Colonic mucosa (tissue), 4 donors: ENCODE data around the gene NACA. TPM values are rescaled to one million over a fixed set of nuclear protein-coding genes. Genes with fewer than 3 reads are reported as not detected.

Source experiments
- DNase-seq: peaks from one replicate; pipeline ENCODE4 v3.0.0-alpha.2; 2020
- H3K27ac ChIP-seq: fragments of 200-600 bp; one replicate; pipeline ENCODE4 v1.8.0; 2021
- H3K27me3 ChIP-seq: fragments of 200-600 bp; one replicate; pipeline ENCODE4 v1.8.0; 2021
- H3K36me3 ChIP-seq: fragments of 200-600 bp; one replicate; pipeline ENCODE4 v1.8.0; 2021
- H3K4me1 ChIP-seq: fragments of 200-600 bp; one replicate; pipeline ENCODE4 v1.8.0; 2021; ENCODE audit warnings: mild to moderate bottlenecking
- H3K4me3 ChIP-seq: fragments of 200-600 bp; one replicate; pipeline ENCODE4 v1.8.0; 2021
- H3K9ac ChIP-seq, 2 donors: one replicate each; pipeline ENCODE4 v1.7.0; 2013; ENCODE audit warnings: control low read depth in 2 of 2, low read depth in 2 of 2, low read length in 2 of 2
- H3K9me3 ChIP-seq: fragments of 200-600 bp; one replicate; pipeline ENCODE4 v1.8.0; 2021
- intact Hi-C: fragments of 100-400 bp; cut with DNase I; formaldehyde crosslinking; loops from one replicate; pipeline ENCODE4 v1.14.1; 2022
- total RNA-seq, 2 donors: library from RNA; stranded (reverse); fragmentation: NEBNext Ultra II Directional in 1 of 2; extraction: Animal tissue kit (Norgen Biotek cat#: 25700) in 1 of 2; gene quantifications; one replicate each; pipeline ENCODE4 v1.2.1, GENCODE V29; 2021
- TF ChIP-seq, protein P1 (sequence below): fragments of 200-600 bp; IDR thresholded peaks from one replicate; pipeline ENCODE4 v1.8.0; 2022; ENCODE audit warnings: antibody characterized with exemption, mild to moderate bottlenecking
- donor health status: healthy.
- donor health status: DM: no; HTN: no; CAD: no.
- donor health status: DM: no; HTN: no; CAD: no.

The NACA gene
- total RNA-seq, 2 donors from 2014 or later = 622 to 763 TPM

DNA sequence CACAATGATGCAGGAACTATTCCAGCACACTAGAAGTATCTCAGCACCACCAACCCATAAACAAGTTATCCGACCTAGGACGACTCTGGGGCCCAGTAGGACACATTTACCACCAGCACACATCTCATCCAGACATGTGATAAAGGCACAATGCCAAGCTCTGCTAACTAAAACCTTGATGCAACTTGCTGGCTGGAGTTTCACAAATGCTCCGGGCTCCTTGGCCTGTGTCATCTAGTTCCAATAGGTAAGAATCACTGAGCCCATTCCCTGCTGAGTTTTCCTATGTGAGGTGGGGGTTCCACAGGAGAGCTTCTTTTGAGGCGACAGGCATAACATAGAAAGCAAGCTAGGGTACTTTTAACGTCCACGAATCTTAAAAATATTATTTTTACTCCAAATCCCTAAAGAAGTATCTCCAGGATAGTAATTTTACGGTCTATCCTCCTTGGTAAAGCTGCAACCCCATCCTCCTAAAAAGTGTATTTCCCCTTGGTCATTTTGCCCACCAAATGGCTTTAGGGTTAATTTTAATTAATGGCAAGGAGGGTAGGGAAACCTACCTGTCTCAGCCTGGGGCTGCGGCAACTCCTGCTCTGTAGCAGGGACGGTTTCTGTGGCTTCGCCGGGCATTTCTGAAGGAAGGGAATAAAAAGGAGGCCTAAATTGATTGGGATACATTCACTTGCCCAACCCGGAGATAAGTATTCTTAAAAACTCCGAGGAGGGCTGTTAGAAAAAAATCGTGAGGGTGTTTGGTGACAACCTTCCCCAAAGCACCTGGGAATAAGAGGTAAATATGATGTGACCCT is 1.0 kb downstream of the NACA start:
- Histone ChIP-seq H3K4me1 (peaks cover 13% of the 10 kb centered on the region), H3K9me3 (no peaks in the 10 kb centered on the region), H3K27ac (peak overlapping the region; percentile 90), H3K4me3 (peak overlapping the region; percentile 86), H3K36me3 (peaks cover 5% of the 10 kb centered on the region), H3K9ac (peak overlapping the region; percentile 83 to 100), H3K27me3 (no peaks in the 10 kb centered on the region)
- intact Hi-C loops = loop anchor here (5.0 to 10.0 kb wide), 2 partner anchors 37 to 79 kb away; partner anchors contain the start of genes ATP5F1B and PTGES3
- TF ChIP-seq, protein P1, sequence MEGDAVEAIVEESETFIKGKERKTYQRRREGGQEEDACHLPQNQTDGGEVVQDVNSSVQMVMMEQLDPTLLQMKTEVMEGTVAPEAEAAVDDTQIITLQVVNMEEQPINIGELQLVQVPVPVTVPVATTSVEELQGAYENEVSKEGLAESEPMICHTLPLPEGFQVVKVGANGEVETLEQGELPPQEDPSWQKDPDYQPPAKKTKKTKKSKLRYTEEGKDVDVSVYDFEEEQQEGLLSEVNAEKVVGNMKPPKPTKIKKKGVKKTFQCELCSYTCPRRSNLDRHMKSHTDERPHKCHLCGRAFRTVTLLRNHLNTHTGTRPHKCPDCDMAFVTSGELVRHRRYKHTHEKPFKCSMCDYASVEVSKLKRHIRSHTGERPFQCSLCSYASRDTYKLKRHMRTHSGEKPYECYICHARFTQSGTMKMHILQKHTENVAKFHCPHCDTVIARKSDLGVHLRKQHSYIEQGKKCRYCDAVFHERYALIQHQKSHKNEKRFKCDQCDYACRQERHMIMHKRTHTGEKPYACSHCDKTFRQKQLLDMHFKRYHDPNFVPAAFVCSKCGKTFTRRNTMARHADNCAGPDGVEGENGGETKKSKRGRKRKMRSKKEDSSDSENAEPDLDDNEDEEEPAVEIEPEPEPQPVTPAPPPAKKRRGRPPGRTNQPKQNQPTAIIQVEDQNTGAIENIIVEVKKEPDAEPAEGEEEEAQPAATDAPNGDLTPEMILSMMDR = no peak
- peak; percentile 67 for DNase-seq

GRCh38 chr12:56723352-56723751 is 1.7 kb downstream of the NACA start:
- intact Hi-C loops = loop anchor here (5.0 to 10.0 kb wide), 2 partner anchors 36 to 79 kb away; partner anchors contain the start of genes ATP5F1B and PTGES3
- H3K27me3 ChIP-seq = no peaks in the 10 kb centered on the region
- H3K36me3 ChIP-seq = peaks cover 5% of the 10 kb centered on the region
- H3K4me3 ChIP-seq = peak overlapping the region; percentile 86
- peak overlapping the region; percentile 24 to 100 for H3K9ac ChIP-seq
- no peaks in the 10 kb centered on the region for H3K9me3 ChIP-seq
- TF ChIP-seq, protein P1 = no peak
- no peak for DNase-seq
- peaks cover 13% of the 10 kb centered on the region for H3K4me1 ChIP-seq
- H3K27ac ChIP-seq = peak overlapping the region; percentile 90

GRCh38 chr12:56722832-56723231 is 2.3 kb downstream of the NACA start:
- peaks cover 5% of the 10 kb centered on the region for H3K36me3 ChIP-seq
- peak overlapping the region; percentile 86 for H3K4me3 ChIP-seq
- intact Hi-C loops = loop anchor here (5.0 to 10.0 kb wide), 2 partner anchors 36 to 78 kb away; partner anchors contain the start of genes ATP5F1B and PTGES3
- no peaks in the 10 kb centered on the region for H3K9me3 ChIP-seq
- peak; percentile 33 for DNase-seq
- H3K4me1 ChIP-seq = peaks cover 13% of the 10 kb centered on the region
- TF ChIP-seq, protein P1 = no peak
- H3K9ac ChIP-seq = peak overlapping the region in 1 of 2 donors; percentile 39
- H3K27ac ChIP-seq = peak overlapping the region; percentile 90
- no peaks in the 10 kb centered on the region for H3K27me3 ChIP-seq

DNA sequence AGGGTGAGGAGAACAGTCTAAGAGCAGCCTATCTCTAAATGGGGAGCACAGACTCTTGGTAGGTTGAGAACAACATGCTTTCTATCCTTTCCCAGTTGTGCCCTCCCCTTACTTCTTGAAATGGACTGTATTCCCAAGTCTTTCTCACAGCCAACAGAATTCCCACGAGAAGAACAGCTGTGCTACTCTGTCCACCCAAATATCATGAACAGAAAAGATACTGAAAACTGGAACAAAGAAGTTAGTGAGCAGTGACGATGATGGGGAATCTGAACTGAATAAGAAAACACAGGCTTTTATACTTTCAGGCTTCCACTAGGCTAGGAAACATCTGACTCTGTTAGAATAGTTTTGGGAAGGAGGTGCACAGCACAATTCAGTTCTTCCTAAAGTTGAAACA is 3.4 kb downstream of the NACA start:
- Histone ChIP-seq H3K27me3 (no peaks in the 10 kb centered on the region), H3K27ac (peak overlapping the region; percentile 90), H3K9me3 (no peaks in the 10 kb centered on the region), H3K36me3 (peaks cover 5% of the 10 kb centered on the region), H3K4me3 (no peak overlapping the region), H3K9ac (no peak overlapping the region), H3K4me1 (peaks cover 13% of the 10 kb centered on the region)
- no peak for DNase-seq
- TF ChIP-seq, protein P1 = no peak
- intact Hi-C loops = loop anchor here (5.0 to 10.0 kb wide), 2 partner anchors 34 to 77 kb away; partner anchors contain the start of genes ATP5F1B and PTGES3

- no peak overlapping the region for H3K4me3 ChIP-seq
- peaks cover 13% of the 10 kb centered on the region for H3K4me1 ChIP-seq
- intact Hi-C loops = loop anchor here (5.0 to 10.0 kb wide), 2 partner anchors 34 to 76 kb away; partner anchors contain the start of genes ATP5F1B and PTGES3
- no peaks in the 10 kb centered on the region for H3K27me3 ChIP-seq
- DNase-seq = no peak
- no peak overlapping the region for H3K9ac ChIP-seq
- H3K9me3 ChIP-seq = no peaks in the 10 kb centered on the region
- TF ChIP-seq, protein P1 = no peak
- H3K27ac ChIP-seq = no peak overlapping the region
- H3K36me3 ChIP-seq = peaks cover 5% of the 10 kb centered on the region
Measured at GRCh38 chr12:56721216-56721615, 3.9 kb downstream of the NACA start.
